ENCODE results near the gene SF3B1. TPM values are rescaled to one million over a fixed set of nuclear protein-coding genes. Genes with fewer than 3 reads are reported as not detected.
"Not testable (repeated sequence)": the region's sequence is repeated elsewhere in the genome, so short reads cannot be mapped to it uniquely, and the experiment has no call there.

The SF3B1 gene
- total RNA-seq, 1 experiment from 2014 or later = 156 TPM

DNA sequence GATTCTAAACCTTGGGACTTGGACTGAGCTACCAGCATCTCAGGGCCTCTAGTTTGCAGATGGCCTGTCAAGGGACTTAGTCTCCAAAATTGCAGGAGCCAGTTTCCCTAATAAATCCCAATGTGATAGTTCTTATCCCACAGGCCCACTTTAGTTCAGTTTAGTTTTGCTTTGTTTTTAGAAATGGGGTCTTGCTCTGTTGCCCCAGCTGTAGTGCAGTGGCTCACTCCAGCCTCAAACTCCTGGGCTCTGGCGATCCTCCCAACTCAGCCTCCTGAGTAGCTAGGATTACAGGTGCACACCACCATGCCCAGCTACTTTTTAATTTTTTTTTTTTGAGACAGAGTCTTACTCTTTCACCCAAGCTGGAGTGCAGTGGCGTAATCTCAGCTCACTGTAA lies 2.6 kb upstream of the SF3B1 start:
- intact Hi-C loops (cut with micrococcal nuclease; ENCODE audit: unreplicated experiment) = loop anchor here (5.0 kb wide), 1 partner anchor 270 kb away; the partner anchor contains the start of gene MARS2
- CTCF ChIA-PET = interaction anchor here (1.0 kb wide), 1 partner anchor 12 kb away, joined by 3 read pairs; no protein-coding TSS in a partner anchor
- peaks cover 25% of the 10 kb centered on the region for H3K79me2 ChIP-seq (ENCODE audit: low read depth)
- no peak for TF ChIP-seq EZH2 (IDR thresholded peaks at IDR 0.05; ENCODE audit: low read depth)
- TF ChIP-seq, protein P1, sequence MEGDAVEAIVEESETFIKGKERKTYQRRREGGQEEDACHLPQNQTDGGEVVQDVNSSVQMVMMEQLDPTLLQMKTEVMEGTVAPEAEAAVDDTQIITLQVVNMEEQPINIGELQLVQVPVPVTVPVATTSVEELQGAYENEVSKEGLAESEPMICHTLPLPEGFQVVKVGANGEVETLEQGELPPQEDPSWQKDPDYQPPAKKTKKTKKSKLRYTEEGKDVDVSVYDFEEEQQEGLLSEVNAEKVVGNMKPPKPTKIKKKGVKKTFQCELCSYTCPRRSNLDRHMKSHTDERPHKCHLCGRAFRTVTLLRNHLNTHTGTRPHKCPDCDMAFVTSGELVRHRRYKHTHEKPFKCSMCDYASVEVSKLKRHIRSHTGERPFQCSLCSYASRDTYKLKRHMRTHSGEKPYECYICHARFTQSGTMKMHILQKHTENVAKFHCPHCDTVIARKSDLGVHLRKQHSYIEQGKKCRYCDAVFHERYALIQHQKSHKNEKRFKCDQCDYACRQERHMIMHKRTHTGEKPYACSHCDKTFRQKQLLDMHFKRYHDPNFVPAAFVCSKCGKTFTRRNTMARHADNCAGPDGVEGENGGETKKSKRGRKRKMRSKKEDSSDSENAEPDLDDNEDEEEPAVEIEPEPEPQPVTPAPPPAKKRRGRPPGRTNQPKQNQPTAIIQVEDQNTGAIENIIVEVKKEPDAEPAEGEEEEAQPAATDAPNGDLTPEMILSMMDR (conservative IDR thresholded peaks at IDR 0.05) = no peak
- no peak for DNase-seq
- no peak overlapping the region for H3K4me3 ChIP-seq
- no peak overlapping the region for H3K27ac ChIP-seq
- no peaks in the 10 kb centered on the region for H3K27me3 ChIP-seq (ENCODE audit: insufficient read depth, low read depth)
- POLR2A ChIA-PET (ENCODE audit: unreplicated experiment) = interaction anchor here (0.6 kb wide), 1 partner anchor 79 kb away, joined by 3 read pairs; no protein-coding TSS in a partner anchor
- no peak overlapping the region for H2AFZ ChIP-seq
- no peak overlapping the region for H3K4me2 ChIP-seq
- H4K20me1 ChIP-seq (ENCODE audit: insufficient read depth) = peaks cover 17% of the 10 kb centered on the region
- no peaks in the 10 kb centered on the region for H3K9me2 ChIP-seq (ENCODE audit: insufficient read depth)
- H3F3A ChIP-seq (ENCODE audit: insufficient read depth, low read depth) = peaks cover 8% of the 10 kb centered on the region
- H3K36me3 ChIP-seq (ENCODE audit: low read depth) = 0 out of 2 replicates have a peak, but pooled peaks cover 4% of the 10 kb centered on the region
- H3K9me3 ChIP-seq (ENCODE audit: insufficient read depth, low read depth) = no peaks in the 10 kb centered on the region
- no TSS peak for BruUV-seq (replicated peaks)
- peaks cover 18% of the 10 kb centered on the region for H3K4me1 ChIP-seq (replicated peaks; ENCODE audit: insufficient read depth)

DNA sequence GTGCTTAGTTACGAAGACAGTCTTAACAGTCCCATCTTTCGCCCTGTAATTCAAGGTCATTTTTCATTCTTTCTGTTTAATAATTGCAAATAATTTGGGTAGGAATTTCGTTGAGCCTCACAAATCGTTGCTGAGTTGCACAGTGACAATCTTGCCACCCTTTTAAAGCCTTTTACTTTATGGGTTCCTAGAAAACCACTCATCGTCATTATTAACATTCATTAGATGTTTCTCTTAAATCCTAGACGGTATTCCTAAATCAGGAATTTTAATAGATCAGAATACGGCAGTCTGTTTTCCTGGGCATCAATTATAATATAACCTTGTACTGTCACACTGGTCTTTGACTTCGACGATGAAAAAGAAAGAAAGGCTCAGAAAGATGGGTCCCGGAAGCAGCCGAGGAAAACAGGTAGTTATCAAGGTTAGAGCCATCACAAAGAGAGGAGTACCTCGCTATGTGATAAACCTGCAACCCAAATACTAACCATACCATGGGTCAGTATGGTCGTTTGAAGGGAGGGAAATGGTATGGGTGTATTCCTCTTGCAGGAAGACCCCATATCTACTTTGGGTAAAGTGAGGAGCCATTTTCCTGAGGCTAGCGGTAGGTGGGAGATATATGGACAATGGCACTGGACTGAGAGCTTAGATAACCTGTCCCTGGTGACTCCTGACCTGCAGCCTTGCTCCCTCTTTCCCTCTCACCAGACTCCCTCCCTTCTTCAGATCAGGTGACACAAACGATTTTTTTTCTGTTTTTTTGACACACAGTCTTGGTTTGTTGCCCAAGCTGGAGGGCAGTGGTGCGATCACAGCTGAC lies 981 bp upstream of the SF3B1 start:
- peaks cover 40% of the 10 kb centered on the region for H3K79me2 ChIP-seq (ENCODE audit: low read depth)
- peak overlapping the region; percentile 92 for H2AFZ ChIP-seq
- CTCF ChIA-PET = no interaction called here

DNA sequence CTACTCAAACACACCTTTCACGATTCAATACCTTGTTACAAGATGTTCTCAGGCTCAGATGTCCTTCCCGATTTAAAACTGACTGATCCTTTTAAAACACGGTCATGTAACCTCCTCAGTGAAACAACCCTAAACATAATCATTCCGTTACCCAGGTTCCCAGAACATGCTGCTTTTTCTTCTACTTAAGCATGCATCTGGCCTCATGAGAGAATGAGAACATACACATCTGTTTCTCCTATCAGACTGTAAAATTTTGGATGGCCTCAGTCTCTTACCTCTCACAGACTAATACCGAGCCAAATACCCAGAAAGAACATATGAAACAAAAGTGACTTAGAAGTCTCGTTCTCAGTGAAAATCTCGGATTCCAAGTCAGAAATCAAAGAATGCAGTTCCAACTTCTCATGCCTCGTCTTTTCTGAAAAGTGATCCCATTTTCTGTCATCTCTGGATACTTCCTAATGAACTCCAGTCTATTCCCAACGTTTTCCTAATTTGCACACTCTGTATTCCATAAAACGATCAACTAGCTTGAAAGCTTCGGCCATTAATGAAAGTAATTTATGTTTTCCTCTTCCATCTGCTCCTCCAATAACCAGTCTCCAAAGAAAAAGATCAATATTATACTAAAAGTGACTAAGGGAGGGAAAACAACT lies 919 bp downstream of the SF3B1 start:
- H3K36me3 ChIP-seq (ENCODE audit: low read depth) = peaks cover 7% of the 10 kb centered on the region; the same call in 1 of the 2 replicates
- H3K27ac ChIP-seq = peak overlapping the region; percentile 80
- peaks cover 24% of the 10 kb centered on the region for H3K4me1 ChIP-seq (replicated peaks; ENCODE audit: insufficient read depth)
- H3K9me2 ChIP-seq (ENCODE audit: insufficient read depth) = no peaks in the 10 kb centered on the region
- H2AFZ ChIP-seq = no peak overlapping the region
- H3K4me3 ChIP-seq = peak overlapping the region; percentile 77
- CTCF ChIA-PET = no interaction called here
- no TSS peak for BruUV-seq (replicated peaks)
- POLR2A ChIA-PET (ENCODE audit: unreplicated experiment) = interaction anchor here (0.7 to 1.2 kb wide), 2 partner anchors 170 to 446 kb away, joined by 4 to 6 read pairs; no protein-coding TSS in a partner anchor
- TF ChIP-seq, protein P1 (conservative IDR thresholded peaks at IDR 0.05) = no peak
- no peak for TF ChIP-seq EZH2 (IDR thresholded peaks at IDR 0.05; ENCODE audit: low read depth)
- intact Hi-C loops (cut with micrococcal nuclease; ENCODE audit: unreplicated experiment) = no loop called here
- H3K4me2 ChIP-seq = peak overlapping the region; percentile 96
- no peaks in the 10 kb centered on the region for H3K9me3 ChIP-seq (ENCODE audit: insufficient read depth, low read depth)
- H3K79me2 ChIP-seq (ENCODE audit: low read depth) = peaks cover 59% of the 10 kb centered on the region
- H3F3A ChIP-seq (ENCODE audit: insufficient read depth, low read depth) = peaks cover 13% of the 10 kb centered on the region
- peaks cover 52% of the 10 kb centered on the region for H4K20me1 ChIP-seq (ENCODE audit: insufficient read depth)
- no peaks in the 10 kb centered on the region for H3K27me3 ChIP-seq (ENCODE audit: insufficient read depth, low read depth)
- no peak for DNase-seq

More for the DNA sequence above, 981 bp upstream of the SF3B1 start:
- intact Hi-C loops (cut with micrococcal nuclease; ENCODE audit: unreplicated experiment) = loop anchor here (1.0 to 5.0 kb wide), 3 partner anchors 17 to 271 kb away; partner anchors contain the start of genes COQ10B, HSPE1 and MARS2
- TSS peak; percentile 91 for BruUV-seq (replicated peaks)
- Histone ChIP-seq H4K20me1 (ENCODE audit: insufficient read depth) (peaks cover 33% of the 10 kb centered on the region), H3K9me2 (ENCODE audit: insufficient read depth) (no peaks in the 10 kb centered on the region), H3F3A (ENCODE audit: insufficient read depth, low read depth) (peaks cover 8% of the 10 kb centered on the region), H3K27ac (peak overlapping the region; percentile 80), H3K36me3 (ENCODE audit: low read depth) (0 out of 2 replicates have a peak, but pooled peaks cover 4% of the 10 kb centered on the region), H3K4me2 (peak overlapping the region; percentile 96), H3K27me3 (ENCODE audit: insufficient read depth, low read depth) (no peaks in the 10 kb centered on the region), H3K4me3 (peak overlapping the region; percentile 77), H3K4me1 (replicated peaks; ENCODE audit: insufficient read depth) (peaks cover 24% of the 10 kb centered on the region), H3K9me3 (ENCODE audit: insufficient read depth, low read depth) (no peaks in the 10 kb centered on the region)
- POLR2A ChIA-PET (ENCODE audit: unreplicated experiment) = interaction anchor here (0.5 to 0.6 kb wide), 2 partner anchors 48 to 64 kb away, joined by 3 to 4 read pairs; partner anchors contain the start of gene HSPE1
- DNase-seq = no peak
- TF ChIP-seq, protein P1 (conservative IDR thresholded peaks at IDR 0.05) = no peak
- no peak for TF ChIP-seq EZH2 (IDR thresholded peaks at IDR 0.05; ENCODE audit: low read depth)

DNA sequence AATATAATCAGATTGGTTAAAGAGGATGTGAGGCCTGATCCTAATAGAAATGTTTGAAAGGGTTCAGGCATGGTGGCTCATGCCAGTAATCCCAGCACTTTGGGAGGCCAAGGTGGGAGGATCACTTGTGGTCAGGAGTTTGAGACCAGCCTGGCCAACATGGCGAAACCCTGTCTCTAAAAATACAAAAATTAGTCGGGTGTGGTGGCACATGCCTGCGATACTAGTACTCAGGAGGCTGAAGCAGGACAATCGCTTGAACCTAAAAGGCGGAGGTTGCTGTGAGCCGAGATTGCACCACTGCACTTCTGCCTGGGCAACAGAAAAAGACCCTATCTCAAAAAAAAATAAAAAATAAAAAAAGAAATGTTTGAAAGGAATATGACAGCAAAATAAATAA lies 2.3 kb downstream of the SF3B1 start:
- H3K36me3 ChIP-seq (ENCODE audit: low read depth); intact Hi-C loops (cut with micrococcal nuclease; ENCODE audit: unreplicated experiment); H2AFZ ChIP-seq; CTCF ChIA-PET; H3K27ac ChIP-seq; BruUV-seq (replicated peaks); H3K4me3 ChIP-seq; H3K9me2 ChIP-seq (ENCODE audit: insufficient read depth); H3K27me3 ChIP-seq (ENCODE audit: insufficient read depth, low read depth); DNase-seq; POLR2A ChIA-PET (ENCODE audit: unreplicated experiment); H3K9me3 ChIP-seq (ENCODE audit: insufficient read depth, low read depth): not testable (repeated sequence)
- Histone ChIP-seq H4K20me1 (ENCODE audit: insufficient read depth) (peaks cover 65% of the 10 kb centered on the region), H3K4me2 (peak overlapping the region; percentile 96), H3K4me1 (replicated peaks; ENCODE audit: insufficient read depth) (peaks cover 24% of the 10 kb centered on the region), H3F3A (ENCODE audit: insufficient read depth, low read depth) (peaks cover 19% of the 10 kb centered on the region), H3K79me2 (ENCODE audit: low read depth) (peaks cover 73% of the 10 kb centered on the region)
